Hypothalamus (tissue), 51 donors: ENCODE data around the gene EIF2B1.

Experiments
- DNase-seq, 51 donors: peaks; one replicate each; lab custom pipeline; 2025; lab: John Stamatoyannopoulos, UW

EIF2B1 gene

DNA sequence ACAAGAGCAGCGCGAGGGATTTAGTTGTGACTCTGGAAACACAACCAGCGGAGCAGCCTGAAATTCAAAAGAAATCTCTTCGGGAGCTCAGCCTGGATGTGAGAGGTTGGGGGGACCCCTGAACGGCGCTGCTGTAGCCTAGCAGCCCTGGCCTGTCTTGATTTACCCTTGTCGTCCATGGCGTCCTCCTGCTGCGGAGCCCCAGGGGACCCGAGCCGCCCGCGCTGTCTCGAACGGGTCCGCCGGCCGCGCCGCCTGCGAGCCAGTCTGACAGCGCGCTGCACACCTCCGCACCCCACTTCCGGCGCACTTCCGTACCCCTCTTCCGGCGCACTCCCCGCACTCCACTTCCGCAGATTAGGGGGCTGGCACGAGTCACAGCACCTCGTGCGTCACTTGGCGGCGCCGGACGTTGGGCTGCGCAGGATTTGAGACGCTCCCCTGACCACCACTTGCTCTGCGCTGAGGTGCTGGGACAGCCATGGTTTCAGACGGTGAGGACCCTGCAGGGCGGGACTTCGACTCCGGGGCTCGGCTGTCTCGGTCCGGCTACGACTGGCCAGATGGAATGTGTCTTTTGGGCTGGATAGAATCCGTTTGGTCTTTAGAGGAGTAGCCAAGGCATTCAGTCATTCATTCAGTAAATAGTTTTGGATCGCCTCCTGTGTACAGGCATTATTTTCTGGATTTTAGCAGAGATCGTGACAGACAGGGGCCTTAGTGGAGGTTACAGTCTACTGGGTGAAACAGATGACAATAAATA, at the start of gene EIF2B1, which contains the start of gene GTF2H3:
Gene EIF2B1, minus strand, starts transcription at position 308 of the 763 bp plus-strand sequence. Its CDS starts 129 bp downstream, at position 179.
Gene GTF2H3, plus strand, starts transcription at position 451 of the 763 bp plus-strand sequence. Its CDS starts 31 bp downstream, at position 482.
- peak; percentile 76 to 99 (median 95) for DNase-seq

DNA sequence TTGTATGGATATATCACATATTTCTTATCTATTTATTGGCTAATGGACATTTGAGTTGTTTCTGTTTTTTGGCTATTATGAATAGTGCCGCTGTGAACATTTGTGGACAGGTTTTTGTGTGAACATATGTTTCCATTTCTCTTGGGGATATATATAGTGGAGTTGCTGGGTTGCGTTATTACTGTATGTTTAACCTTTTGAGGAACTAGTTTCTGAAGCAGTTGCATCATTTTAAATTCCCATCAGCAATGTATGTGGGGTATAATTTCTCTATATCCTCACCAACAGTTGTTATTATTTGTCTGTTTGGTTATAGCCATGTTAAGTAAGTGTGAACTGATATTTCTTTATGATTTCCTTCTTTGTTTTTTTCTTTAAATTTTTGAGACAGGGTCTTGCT, 48.1 kb upstream of the EIF2B1 start:
- no peak for DNase-seq

DNA sequence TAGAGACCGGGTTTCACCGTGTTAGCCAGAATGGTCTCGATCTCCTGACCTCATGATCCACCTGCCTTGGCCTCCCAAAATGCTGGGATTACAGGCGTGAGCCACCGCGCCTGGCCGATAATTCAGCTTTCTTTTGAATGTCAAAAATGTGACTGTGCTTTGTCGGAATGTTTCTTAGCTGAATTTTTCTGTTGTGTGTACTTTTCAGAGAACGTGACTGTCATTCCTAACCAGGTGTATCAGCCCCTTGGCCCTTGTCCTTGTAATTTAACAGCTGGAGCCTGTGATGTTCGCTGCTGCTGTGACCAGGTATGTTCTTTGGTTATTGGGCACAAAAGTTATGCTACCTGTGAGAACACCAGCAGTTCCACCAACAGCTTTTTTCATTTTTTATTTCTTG, 45.5 kb upstream of the EIF2B1 start:
- DNase-seq: no peak

DNA sequence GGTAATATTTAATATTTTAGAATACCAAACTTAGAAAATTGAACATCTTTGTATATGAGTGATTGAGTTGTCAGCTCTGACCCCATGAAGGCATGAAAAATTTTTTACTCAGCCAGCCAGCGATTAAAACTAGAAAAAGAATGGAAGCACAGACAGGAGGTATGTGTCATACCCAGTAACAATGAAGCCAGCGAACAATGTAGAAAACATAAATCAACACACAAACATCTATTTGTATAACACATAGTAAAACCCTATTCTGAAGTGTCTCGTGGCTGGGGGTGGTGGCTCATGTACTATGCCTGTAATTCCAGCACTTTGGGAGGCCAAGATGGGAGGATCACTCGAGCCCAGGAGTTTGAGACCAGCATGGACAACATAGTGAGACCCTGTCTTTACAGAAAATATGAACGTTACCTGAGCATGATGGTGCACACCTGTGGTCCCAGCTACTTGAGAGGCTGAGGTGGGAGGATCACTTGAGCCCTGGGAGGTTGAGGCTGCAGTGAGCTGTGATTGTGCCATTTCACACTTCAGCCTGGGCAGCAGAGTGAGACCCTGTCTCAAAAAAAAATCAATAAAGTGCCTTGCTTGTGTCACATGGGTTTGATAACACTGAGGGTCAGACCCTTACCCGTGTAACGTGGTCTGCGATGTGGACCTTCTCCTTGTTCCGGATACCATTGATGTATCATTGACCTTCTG, 43.3 kb upstream of the EIF2B1 start:
- no peak for DNase-seq

DNA sequence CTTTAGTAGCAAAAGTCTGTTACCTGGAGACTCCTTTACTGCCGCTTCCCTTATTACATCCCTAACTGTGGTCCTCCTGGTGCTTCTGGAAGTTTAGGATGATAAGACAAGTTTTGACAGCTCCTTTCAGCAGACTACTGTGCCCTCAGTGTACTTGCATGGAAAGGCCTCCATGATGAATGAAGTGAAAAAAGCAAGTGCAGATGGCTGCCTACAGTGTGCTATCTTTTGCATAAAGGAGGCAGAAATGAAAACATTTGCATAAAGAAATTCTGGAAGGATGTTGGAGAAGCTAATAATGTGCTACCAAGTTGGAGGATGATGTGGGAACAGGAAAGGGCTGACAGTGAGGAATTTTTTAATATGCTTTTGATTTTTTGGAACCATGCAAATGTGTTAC, 42.0 kb upstream of the EIF2B1 start:
- no peak for DNase-seq

DNA sequence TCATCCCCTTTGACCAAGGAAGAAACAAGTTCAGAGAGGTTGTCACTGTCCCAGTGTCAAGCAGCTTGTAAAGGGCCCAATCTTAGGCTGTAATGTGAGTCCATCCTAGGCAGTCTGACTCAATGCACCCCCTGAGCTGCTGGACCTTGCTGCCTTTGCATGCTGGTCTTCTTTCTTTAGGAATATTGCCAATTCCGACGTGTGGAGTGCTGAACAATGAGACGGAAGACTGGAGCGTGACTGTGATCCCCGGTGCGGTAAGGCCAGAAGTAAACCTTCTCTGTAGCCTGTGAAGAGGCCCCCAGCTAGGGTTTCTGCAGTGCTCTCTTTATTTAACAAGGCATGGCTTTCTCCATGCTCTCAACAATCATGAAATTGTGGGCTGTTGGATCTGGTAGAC, 38.4 kb upstream of the EIF2B1 start:
- peak in 2 of 51 donors; percentile 4 to 7 for DNase-seq

DNA sequence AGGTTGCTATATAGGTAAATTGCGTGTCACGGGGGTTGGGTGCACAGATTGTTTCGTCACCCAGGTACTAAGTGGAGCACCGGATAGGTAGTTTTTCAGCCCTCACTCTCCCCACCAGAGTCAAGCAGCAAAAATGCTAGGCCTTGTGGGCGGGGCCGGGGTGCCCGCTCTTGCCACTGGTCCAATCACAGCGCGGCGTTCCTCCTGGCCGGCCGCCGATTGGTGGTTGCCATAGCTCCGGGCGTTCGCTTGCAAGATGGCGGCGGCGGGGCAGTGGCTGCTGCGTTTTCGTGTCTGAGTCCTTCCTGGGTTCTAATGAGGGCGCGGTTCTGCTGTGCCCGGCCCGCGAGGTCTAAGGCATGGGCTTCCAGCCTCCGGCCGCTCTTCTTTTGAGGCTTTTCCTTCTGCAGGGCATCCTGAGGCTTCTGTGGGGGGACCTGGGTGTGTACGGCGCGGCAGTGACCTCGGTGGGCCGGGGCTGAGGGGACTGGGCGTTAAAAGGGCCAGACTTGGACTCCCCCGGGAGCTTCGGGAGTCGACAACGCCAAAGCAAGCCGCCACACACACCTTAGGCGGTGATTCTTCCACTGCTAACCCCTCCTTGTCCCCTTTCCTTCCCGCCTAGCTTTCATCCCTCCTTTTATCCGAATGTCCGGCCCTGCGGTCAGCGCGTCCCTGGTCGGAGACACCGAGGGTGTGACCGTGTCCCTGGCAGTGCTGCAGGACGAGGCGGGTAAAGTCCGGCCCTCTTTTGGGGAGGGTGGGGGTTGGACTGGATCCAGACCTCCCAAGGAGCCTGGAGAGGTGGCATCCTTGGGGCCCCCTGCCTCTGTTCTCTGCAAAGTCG, 37.6 kb upstream of the EIF2B1 start, which contains the start of gene TCTN2:
Gene TCTN2, plus strand, starts transcription at position 232 of the 847 bp plus-strand sequence. Its CDS starts 128 bp downstream, at position 360.
- peak; percentile 33 to 96 (median 87) for DNase-seq

DNA sequence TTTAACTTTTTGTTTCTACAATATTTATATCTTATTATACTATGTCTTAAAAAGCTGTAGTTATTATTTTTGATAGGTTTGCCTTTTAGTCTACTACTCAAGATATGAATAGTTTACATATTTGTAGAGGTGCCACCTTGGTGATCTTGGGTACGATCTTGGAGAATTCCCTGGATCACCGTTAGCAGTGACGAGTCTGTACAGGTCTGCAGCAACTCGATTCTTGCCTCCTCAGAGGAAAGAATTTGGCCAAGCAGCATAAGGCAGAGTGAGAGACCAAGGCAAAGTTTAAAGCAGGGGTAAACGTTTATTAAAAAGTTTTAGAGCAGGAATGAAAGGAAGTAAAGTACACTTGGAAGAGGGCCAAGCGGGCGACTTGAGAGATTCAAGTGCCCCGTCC, 34.3 kb upstream of the EIF2B1 start:
- no peak for DNase-seq

DNA sequence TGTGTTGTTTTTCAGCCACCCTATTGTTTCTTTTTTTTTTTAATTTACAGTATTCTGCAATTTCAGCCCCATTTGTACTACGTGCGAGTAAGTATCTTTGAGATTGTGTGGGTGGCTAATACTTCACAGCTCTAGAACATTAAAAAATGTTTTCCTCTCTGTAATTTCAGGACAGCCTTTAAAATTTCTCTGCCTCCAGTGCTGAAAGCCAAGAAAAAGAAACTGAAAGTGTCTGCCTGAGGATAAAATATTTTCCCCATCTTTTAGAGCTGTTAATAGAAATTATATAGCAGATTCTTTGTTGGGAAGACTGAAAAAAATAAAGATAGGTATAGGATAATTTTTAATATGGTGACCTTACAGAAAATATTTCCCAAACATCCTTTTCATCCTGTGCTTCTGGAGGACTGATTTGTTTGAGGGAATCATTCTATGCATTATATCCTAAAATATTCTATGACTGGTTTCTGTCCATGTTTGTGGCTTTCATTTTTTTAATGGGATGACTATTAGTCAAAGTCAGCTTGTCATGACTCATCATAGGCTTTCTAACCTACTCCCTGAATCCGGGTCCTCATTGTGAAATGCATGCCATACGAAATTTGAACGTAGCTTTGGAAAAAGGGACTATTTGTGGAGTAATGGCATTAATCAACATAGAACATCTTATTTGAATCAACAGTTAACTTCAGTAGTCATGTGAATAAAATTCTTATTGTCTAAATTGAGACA, 26.7 kb upstream of the EIF2B1 start:
- DNase-seq: no peak

DNA sequence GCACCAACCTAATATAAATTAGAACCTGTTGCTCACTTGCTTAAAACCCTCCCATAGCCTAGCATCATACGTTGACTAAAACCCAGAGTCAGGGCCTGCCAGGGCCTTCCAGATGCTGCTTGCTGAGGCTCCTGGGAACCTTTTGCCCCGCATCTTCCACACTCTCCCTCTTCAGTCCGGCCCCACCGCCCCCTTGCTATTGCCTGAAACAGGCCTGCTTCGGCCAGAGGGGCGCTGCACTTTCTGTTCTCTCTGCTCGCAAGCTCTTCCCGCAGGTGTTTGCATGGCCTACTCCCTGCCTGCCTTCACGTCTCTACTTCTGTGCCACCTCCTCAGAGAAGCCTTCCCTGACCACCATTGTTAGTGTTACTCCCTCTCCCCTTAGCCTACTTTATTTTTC, 23.7 kb upstream of the EIF2B1 start:
- DNase-seq: no peak

DNA sequence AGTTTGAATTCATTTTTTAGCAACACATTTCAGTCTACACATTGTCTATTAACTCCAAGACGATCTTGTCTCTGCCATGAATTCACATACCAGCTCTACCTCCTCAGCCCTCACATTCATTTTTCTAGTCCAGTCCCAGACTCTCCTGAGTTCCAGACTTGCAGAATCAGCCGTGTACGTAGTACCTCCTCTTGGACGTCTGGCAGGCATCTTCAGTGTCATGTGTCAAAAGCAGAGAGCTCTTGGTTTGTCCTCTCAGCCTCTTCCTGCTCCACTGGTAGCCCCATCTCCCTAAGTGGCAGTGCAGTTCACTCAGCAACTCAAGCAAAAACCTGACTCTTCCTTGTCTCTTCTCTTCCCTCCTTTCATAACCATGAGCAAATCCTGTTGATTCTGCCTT, 22.9 kb upstream of the EIF2B1 start:
- DNase-seq: no peak

DNA sequence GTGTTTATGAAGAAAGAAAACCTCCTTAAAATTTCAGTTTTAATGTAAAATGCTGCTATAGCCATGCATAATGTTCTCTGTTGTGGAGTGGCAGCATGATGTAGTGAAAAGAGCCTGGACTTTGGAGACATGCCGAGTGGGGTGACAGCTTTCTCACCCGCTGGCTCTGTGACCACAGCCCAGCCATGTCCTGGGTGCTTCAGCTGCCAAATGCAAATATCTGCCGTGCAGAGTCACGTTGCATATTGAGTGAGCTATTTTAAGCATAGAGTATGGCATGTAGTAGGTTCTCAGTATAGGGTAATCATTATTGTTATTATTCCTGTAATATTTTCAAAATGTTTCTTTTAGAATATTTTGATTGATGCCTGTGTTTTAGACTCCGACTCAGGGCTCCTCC, 21.9 kb upstream of the EIF2B1 start:
- peak in 2 of 51 donors; percentile 1 to 6 for DNase-seq

DNA sequence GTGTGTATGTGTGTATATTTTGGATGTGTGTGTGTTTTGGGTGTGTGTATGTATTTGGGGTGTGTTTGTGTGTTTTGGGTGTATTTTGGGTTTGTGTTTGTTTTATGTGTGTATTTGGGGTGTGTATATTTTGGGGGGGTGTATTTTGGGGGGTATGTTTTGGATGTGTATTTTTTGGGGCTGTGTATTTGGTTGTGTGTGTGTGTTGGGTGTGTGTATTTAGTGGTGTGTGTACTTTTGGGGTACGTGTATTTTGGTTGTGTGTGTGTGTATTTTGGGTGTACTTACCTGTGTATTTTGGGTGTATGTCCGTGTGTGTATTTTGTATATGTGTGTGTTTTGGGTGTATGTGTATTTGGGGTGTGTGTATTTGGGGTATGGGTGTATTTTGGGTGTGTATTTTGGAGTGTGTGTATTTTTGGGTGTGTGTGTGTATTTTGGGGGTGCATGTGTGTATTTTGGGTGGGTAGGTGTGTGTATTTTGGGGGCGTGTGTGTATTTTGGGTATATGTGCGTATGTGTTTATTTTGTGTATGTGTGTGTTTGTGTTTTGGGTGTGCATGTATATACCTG, 20.7 kb upstream of the EIF2B1 start:
- no peak for DNase-seq

DNA sequence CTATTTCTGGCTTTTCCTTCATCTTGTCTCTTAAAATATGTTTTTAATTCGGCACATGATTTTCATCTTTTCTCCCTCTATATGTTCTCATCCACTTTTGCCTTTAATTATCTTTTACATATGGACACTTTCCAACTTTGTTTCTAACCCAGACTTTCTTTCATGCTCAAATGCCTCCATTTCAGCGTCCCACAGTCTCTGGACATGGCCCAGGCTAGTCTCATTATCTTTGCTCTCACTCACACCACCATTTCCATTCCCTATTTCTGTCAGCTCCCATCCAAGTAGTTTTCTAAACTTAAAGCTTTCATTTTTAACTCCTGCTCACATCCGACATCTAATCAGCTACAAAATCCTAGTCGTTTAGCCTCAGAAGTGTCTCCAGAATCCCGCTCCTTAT, 14.9 kb upstream of the EIF2B1 start:
- DNase-seq: no peak

DNA sequence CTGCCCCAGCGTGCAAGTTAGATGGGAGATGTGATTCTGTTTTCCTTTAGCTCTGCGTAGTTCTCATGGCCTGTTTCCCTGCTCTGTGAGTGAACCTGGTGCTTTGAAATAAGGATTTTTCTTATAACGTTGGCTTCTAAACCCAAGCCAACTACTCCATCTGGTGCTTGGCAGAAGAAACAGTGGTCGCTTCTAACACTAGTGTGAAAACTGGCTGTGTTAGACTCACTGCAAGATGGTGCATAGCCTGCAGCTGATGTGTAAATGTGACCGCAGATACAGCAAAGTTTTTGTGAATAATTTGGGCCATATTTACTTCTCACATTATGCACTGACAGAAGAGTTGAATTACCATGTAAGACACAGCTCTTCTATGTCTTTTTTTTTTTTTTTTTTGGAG, 12.4 kb upstream of the EIF2B1 start:
- DNase-seq: no peak

DNA sequence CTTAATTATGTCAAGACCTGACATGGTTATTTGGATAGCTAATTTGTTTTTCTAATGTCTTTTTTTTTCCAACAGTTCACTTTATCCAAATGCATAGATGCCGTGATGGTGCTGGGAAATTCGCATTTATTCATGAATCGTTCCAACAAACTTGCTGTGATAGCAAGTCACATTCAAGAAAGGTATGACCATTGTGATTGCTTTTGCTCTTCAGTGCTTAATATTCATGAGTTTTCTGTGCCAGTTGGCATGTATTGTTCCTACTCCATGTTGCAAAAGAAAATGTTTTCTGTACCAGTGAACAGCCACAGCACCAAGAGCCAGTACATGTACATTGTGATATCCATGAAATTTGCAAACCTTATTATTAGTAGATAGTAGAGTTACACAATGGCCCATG, 11.9 kb upstream of the EIF2B1 start:
- no peak for DNase-seq

DNA sequence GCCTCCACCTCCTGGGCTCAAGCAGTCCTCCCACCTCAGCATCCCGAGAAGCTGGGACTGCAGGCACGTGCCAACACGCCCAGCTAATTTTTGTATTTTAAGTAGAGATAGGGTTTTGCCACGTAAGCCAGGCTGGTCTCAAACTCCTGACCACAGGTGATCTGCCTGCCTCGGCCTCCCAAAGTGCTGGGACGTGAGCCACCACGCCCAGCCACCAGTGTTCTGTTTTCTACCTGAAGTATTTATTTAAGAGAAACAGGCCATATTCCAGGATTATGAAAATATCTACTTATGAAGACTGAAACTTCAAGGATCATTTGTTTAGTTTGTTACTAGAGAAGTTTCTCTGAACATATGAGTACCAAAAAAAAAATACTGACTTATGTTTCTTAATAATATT, 10.4 kb upstream of the EIF2B1 start:
- no peak for DNase-seq

DNA sequence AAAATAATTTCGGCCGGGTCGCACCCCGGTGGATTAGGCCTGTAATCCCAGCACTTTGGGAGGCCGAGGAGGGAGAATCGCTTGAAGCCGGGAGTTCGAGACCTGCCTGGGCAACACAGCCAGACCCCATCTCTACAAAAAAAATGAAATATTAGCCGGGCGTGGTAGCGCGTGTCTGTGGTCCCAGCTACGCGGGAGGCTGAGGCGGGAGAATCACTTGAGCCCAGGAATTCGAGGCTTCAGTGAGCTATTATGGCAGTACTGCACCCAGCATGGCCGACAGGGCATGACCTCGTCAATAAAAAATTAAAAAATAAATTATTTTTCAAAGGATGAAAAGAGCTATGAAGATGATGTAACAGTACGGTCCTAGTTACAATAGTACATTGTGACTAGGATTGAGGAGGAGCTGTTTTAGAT, 666 bp upstream of the EIF2B1 start:
- DNase-seq: no peak

DNA sequence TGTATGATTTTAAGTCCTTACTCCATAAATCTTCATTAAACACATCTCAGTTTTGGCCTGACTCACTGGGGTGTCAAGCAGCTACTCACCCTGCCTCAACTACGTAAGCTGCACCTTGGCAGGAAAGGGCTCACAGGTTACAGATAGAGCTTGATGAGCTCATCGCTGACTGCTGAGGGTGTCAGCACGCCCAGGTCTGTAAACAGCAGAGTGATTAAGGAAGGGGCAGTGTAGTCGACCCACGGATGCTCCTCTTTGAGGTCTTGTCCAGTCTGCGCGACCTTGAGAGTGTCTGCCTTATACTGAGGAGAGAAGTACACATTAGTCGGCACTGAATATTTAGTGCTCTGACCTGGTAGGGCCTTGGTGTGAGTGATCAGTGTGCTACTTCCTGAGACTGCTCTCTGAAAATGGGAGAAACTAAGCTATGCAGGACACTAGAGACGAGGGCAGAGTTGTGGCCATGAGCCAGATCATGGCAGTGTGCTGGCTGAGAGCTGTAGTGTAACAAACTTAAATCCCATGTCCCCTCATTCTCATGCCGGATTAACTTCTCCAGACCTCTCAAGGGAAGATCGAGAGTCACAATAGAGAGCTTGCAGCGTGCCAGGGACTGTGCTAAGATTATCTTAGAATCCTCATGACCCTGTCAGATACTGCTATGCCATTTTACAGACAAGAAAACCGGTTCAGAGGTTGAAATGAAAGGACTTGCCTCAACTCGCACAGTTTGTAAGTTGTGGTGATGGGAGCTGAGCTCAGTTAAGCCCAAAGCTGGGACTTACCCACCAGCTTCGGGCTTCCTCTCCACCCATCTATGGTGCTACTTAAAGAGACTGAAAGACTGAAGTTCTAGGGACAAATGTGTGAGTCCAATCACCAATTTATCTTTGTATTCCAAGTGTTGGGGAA, 11.6 kb downstream of the EIF2B1 start:
- DNase-seq: no peak
